SK-N-SH treated with all-trans-retinoic acid at 6 μM for 48 hours (cell line): Measurements from ENCODE around the gene NCAM1.

Experiments used
- ATAC-seq: fragments of 200-7000 bp; cut with Tn5 transposase; 3 replicates; pipeline ENCODE4 v1.9.1; 2020; ENCODE audit warnings: mild to moderate bottlenecking, moderate library complexity
- ARNTL ChIP-seq: fragments of 450-650 bp; formaldehyde crosslinking; IDR thresholded peaks from 2 replicates; pipeline ENCODE4 v1.5.0; 2020; ENCODE audit warnings: low read depth, mild to moderate bottlenecking, moderate library complexity, borderline replicate concordance
- BACH2 ChIP-seq: fragments of 250-450 bp; sonication (Bioruptor Pico); IDR thresholded peaks from 2 replicates; pipeline ENCODE4 v1.9.0; 2021; ENCODE audit warnings: mild to moderate bottlenecking, borderline replicate concordance
- CREB5 ChIP-seq: fragments of 250-450 bp; sonication (Bioruptor Pico); IDR thresholded peaks from 2 replicates; pipeline ENCODE4 v1.5.1; 2020; ENCODE audit warnings: low read depth, mild to moderate bottlenecking, moderate library complexity
- CSDC2 ChIP-seq: fragments of 250-450 bp; sonication (Bioruptor Pico); IDR thresholded peaks from 2 replicates; pipeline ENCODE4 v1.5.0; 2020; ENCODE audit warnings: mild to moderate bottlenecking, moderate library complexity
- GLIS3 ChIP-seq: fragments of 250-450 bp; sonication (Bioruptor Pico); IDR thresholded peaks from 2 replicates; pipeline ENCODE4 v1.5.0; 2020; ENCODE audit warnings: mild to moderate bottlenecking, moderate library complexity
- ISL1 ChIP-seq: fragments of 250-450 bp; sonication (Bioruptor Pico); IDR thresholded peaks from 2 replicates; pipeline ENCODE4 v2.1.2; 2022; ENCODE audit warnings: mild to moderate bottlenecking, moderate library complexity
- OSR1 ChIP-seq: fragments of 250-450 bp; sonication (Bioruptor Pico); IDR thresholded peaks from 2 replicates; pipeline ENCODE4 v1.8.0; 2022; ENCODE audit warnings: moderate library complexity, mild to moderate bottlenecking, inconsistent platforms
- PATZ1 ChIP-seq: fragments of 250-450 bp; sonication (Bioruptor Pico); IDR thresholded peaks from 2 replicates; pipeline ENCODE4 v1.8.0; 2020; ENCODE audit warnings: mild to moderate bottlenecking, moderate library complexity, borderline replicate concordance
- POU6F1 ChIP-seq: fragments of 250-450 bp; sonication (Bioruptor Pico); IDR thresholded peaks from 2 replicates; pipeline ENCODE4 v1.8.0; 2021; ENCODE audit warnings: low read depth, mild to moderate bottlenecking, moderate library complexity, borderline replicate concordance
- RARB ChIP-seq: fragments of 250-450 bp; sonication (Bioruptor Pico); IDR thresholded peaks from 2 replicates; pipeline ENCODE4 v1.8.0; 2021; ENCODE audit warnings: mild to moderate bottlenecking, moderate library complexity
- SNAI2 ChIP-seq: fragments of 250-450 bp; sonication (Bioruptor Pico); IDR thresholded peaks from 2 replicates; pipeline ENCODE4 v1.5.0; 2020; ENCODE audit warnings: mild to moderate bottlenecking, moderate library complexity
- TCF4 ChIP-seq: fragments of 250-450 bp; sonication (Bioruptor Pico); IDR thresholded peaks from 2 replicates; pipeline ENCODE4 v1.8.0; 2021; ENCODE audit warnings: mild to moderate bottlenecking, moderate library complexity, borderline replicate concordance
- TOX ChIP-seq: fragments of 250-450 bp; sonication (Bioruptor Pico); IDR thresholded peaks from 2 replicates; pipeline ENCODE4 v1.8.0; 2021; ENCODE audit warnings: mild to moderate bottlenecking, moderate library complexity, borderline replicate concordance
- TSHZ2 ChIP-seq: fragments of 250-450 bp; sonication (Bioruptor Pico); IDR thresholded peaks from 2 replicates; pipeline ENCODE4 v1.5.0; 2020; ENCODE audit warnings: mild to moderate bottlenecking, moderate library complexity
- ZC3H10 ChIP-seq: fragments of 250-450 bp; sonication (Bioruptor Pico); IDR thresholded peaks from 2 replicates; pipeline ENCODE4 v1.5.1; 2021; ENCODE audit warnings: mild to moderate bottlenecking, moderate library complexity
- ZFP30 ChIP-seq: fragments of 450-650 bp; formaldehyde crosslinking; IDR thresholded peaks from 2 replicates; pipeline ENCODE4 v1.5.0; 2022; ENCODE audit warnings: mild to moderate bottlenecking, moderate library complexity
- ZNF565 ChIP-seq: fragments of 450-650 bp; formaldehyde crosslinking; conservative IDR thresholded peaks from 2 replicates; pipeline ENCODE4 v1.5.0; 2020; ENCODE audit warnings: low read depth, mild to moderate bottlenecking, moderate library complexity
- ZNF70 ChIP-seq: fragments of 450-650 bp; formaldehyde crosslinking; IDR thresholded peaks from 2 replicates; pipeline ENCODE4 v1.5.0; 2020; ENCODE audit warnings: mild to moderate bottlenecking, moderate library complexity
- ZNF8 ChIP-seq: fragments of 450-650 bp; formaldehyde crosslinking; IDR thresholded peaks from 2 replicates; pipeline ENCODE4 v1.5.0; 2020; ENCODE audit warnings: mild to moderate bottlenecking, moderate library complexity

The NCAM1 gene

GRCh38 chr11:113308601-113309000 is 347.4 kb downstream of the NCAM1 start:
- ATAC-seq = no peak

GRCh38 chr11:113311536-113311935 is 350.3 kb downstream of the NCAM1 start:
- ATAC-seq = no peak
- TF ChIP-seq TOX (CRISPR knock-in tag) = no peak
- TF ChIP-seq CREB5 (CRISPR knock-in tag) = no peak
- no peak for TF ChIP-seq ARNTL (CRISPR knock-in tag)
- no peak for TF ChIP-seq ISL1 (CRISPR knock-in tag)
- TF ChIP-seq OSR1 (CRISPR knock-in tag) = no peak
- no peak for TF ChIP-seq ZNF70 (CRISPR knock-in tag)
- TF ChIP-seq SNAI2 = no peak
- no peak for TF ChIP-seq ZNF565 (CRISPR knock-in tag)
- TF ChIP-seq PATZ1 = no peak
- TF ChIP-seq POU6F1 (CRISPR knock-in tag) = no peak
- TF ChIP-seq ZC3H10 = no peak
- no peak for TF ChIP-seq GLIS3 (CRISPR knock-in tag)
- no peak for TF ChIP-seq CSDC2 (CRISPR knock-in tag)
- no peak for TF ChIP-seq ZNF8 (CRISPR knock-in tag)

More at GRCh38 chr11:113308601-113309000, 347.4 kb downstream of the NCAM1 start:
- TF ChIP-seq ZNF8 (CRISPR knock-in tag) (no peak), PATZ1 (no peak), TCF4 (CRISPR knock-in tag) (no peak), BACH2 (CRISPR knock-in tag) (no peak), RARB (no peak)
- TF ChIP-seq, all 23 proteins: peak for 0

- no peak for TF ChIP-seq BACH2 (CRISPR knock-in tag)
- TF ChIP-seq PATZ1 = no peak
- TF ChIP-seq TSHZ2 (CRISPR knock-in tag) = no peak
- TF ChIP-seq ISL1 (CRISPR knock-in tag) = no peak
- TF ChIP-seq CSDC2 (CRISPR knock-in tag) = no peak
- TF ChIP-seq OSR1 (CRISPR knock-in tag) = no peak
- TF ChIP-seq ZFP30 (CRISPR knock-in tag) = no peak
- no peak for ATAC-seq
Observed at GRCh38 chr11:113313601-113314000, 352.4 kb downstream of the NCAM1 start.
